HepG2 (cell line): ENCODE results near the gene OSTF1. TPM values are rescaled to one million over a fixed set of nuclear protein-coding genes. Genes with fewer than 3 reads are reported as not detected.

ENCODE experiments used
- ATAC-seq: fragments of 200-7000 bp; cut with Tn5 transposase; 3 replicates; pipeline ENCODE4 v1.9.1; 2020; ENCODE audit warnings: mild to moderate bottlenecking, moderate library complexity
- BruUV-seq: library from RNA; stranded (reverse); fragments of 400-500 nt; replicated peaks from 2 replicates; lab custom pipeline; 2021; lab: Mats Ljungman, UMichigan
- CTCF ChIA-PET: fragments of 300-600 bp; formaldehyde crosslinking; extraction: SDS; loops from one replicate; lab custom pipeline; 2021; ENCODE audit warnings: low total read pairs, inconsistent platforms, low intra/inter-chr PET ratio; lab: Yijun Ruan, JAX
- POLR2A ChIA-PET: fragments of 350-600 bp; sonication (Branson Sonifier 250); formaldehyde crosslinking; loops from one replicate; lab custom pipeline; 2020; ENCODE audit warnings: antibody characterized with exemption, inconsistent platforms; lab: Yijun Ruan, JAX
- DNase-seq: peaks from one replicate; pipeline ENCODE4 v3.0.0-alpha.2; 2015; ENCODE audit warnings: low spot score
- FAIRE-seq: peaks from 3 replicates; lab custom pipeline; 2011; peaks lifted over from hg19 to GRCh38; lab: Jason Lieb, UNC
- H2AFZ ChIP-seq: one replicate; pipeline ENCODE4 v1.6.1; 2011; ENCODE audit warnings: low read length, inconsistent platforms
- H3K27ac ChIP-seq: fragments of 300-600 bp; 3 replicates; pipeline ENCODE4 v1.8.0; 2011; ENCODE audit warnings: mixed run types, mild to moderate bottlenecking, mixed read lengths, low read length, inconsistent platforms; ENCODE audit not compliant: insufficient read depth; ENCODE audit errors: extremely low read length
- H3K27me3 ChIP-seq, 2 experiments: fragments of 200-600 bp in 1 of 2; 2 replicates in 1 of 2; 3 replicates in 1 of 2; pipeline versions ENCODE4 v1.6.0 to v1.8.0; 2011; ENCODE audit warnings: low read length in 2 of 2, mild to moderate bottlenecking in 2 of 2, moderate library complexity in 2 of 2, inconsistent platforms in 1 of 2; ENCODE audit not compliant: insufficient read depth in 2 of 2, control insufficient read depth in 1 of 2
- H3K36me3 ChIP-seq, 2 experiments: fragments of 200-600 bp in 1 of 2; replicated peaks in 1 of 2; 2 replicates in 1 of 2; 3 replicates in 1 of 2; pipeline versions ENCODE4 v1.5.1 to v1.8.0; 2011; ENCODE audit warnings: low read length in 2 of 2, inconsistent platforms in 1 of 2; ENCODE audit not compliant: insufficient read depth in 2 of 2, control insufficient read depth in 1 of 2
- H3K4me1 ChIP-seq: 2 replicates; pipeline ENCODE4 v1.5.1; 2012; ENCODE audit warnings: low read length, inconsistent platforms; ENCODE audit not compliant: insufficient read depth
- H3K4me2 ChIP-seq: 2 replicates; pipeline ENCODE4 v1.6.0; 2011; ENCODE audit warnings: low read depth, low read length, inconsistent platforms
- H3K4me3 ChIP-seq, 3 experiments: fragments of 200-600 bp in 1 of 3; sonication (generic), shearing (Covaris generic) in 1 of 3; replicated peaks in 1 of 3; 2 replicates each; pipeline ENCODE4 v1.5.1; 2011 to 2016; ENCODE audit warnings: low read length in 3 of 3, inconsistent platforms in 2 of 3, low read depth in 2 of 3, mild to moderate bottlenecking in 2 of 3, control low read depth in 1 of 3, mixed read lengths in 1 of 3; ENCODE audit not compliant: insufficient read depth in 1 of 3
- H3K79me2 ChIP-seq: one replicate; pipeline ENCODE4 v1.6.1; 2011; ENCODE audit warnings: low read length, inconsistent platforms; ENCODE audit not compliant: insufficient read depth
- H3K9ac ChIP-seq: 2 replicates; pipeline ENCODE4 v1.6.0; 2011; ENCODE audit warnings: mild to moderate bottlenecking, low read depth, low read length, inconsistent platforms; ENCODE audit not compliant: insufficient read depth
- H3K9me3 ChIP-seq: 2 replicates; pipeline ENCODE4 v1.5.1; 2012; ENCODE audit warnings: mild to moderate bottlenecking, low read length
- H4K20me1 ChIP-seq: 2 replicates; pipeline ENCODE4 v1.6.0; 2011; ENCODE audit warnings: inconsistent platforms, mild to moderate bottlenecking, low read length, moderate library complexity; ENCODE audit not compliant: insufficient read depth
- CC2D1A ChIP-seq: sonication (generic); formaldehyde crosslinking; IDR thresholded peaks from 2 replicates; pipeline ENCODE4 v1.8.1; 2023; ENCODE audit warnings: mild to moderate bottlenecking, missing genetic modification reagents
- CHCHD3 ChIP-seq: sonication (generic); formaldehyde crosslinking; IDR thresholded peaks from 2 replicates; pipeline ENCODE4 v1.8.0; 2022; ENCODE audit warnings: mild to moderate bottlenecking, missing genetic modification reagents, moderate library complexity
- CHD4 ChIP-seq: fragments of 200-600 bp; sonication (generic); IDR thresholded peaks from 2 replicates; pipeline ENCODE4 v1.7.0; 2017; ENCODE audit warnings: mild to moderate bottlenecking, low read length, borderline replicate concordance
- CREB1 ChIP-seq, 2 experiments: fragments of 450-650 bp in 1 of 2; IDR thresholded peaks; 2 replicates each; pipeline ENCODE4 v1.6.1; 2016 to 2017; ENCODE audit warnings: control low read depth in 1 of 2, mild to moderate bottlenecking in 1 of 2, missing compliant biosample characterization in 1 of 2, missing genetic modification characterization in 1 of 2
- DNMT3B ChIP-seq: conservative IDR thresholded peaks from 2 replicates; pipeline ENCODE4 v1.6.1; 2016; ENCODE audit warnings: missing biosample characterization, control low read depth
- EEA1 ChIP-seq: sonication (generic); formaldehyde crosslinking; IDR thresholded peaks from 2 replicates; pipeline ENCODE4 v1.5.1; 2020; ENCODE audit warnings: mild to moderate bottlenecking, missing genetic modification reagents, borderline replicate concordance
- EZH2 ChIP-seq: conservative IDR thresholded peaks from 2 replicates; pipeline ENCODE4 v1.6.1; 2012; ENCODE audit warnings: mild to moderate bottlenecking, low read depth, low read length, moderate library complexity
- FOXA3 ChIP-seq: IDR thresholded peaks from 2 replicates; pipeline ENCODE4 v1.6.1; 2016; ENCODE audit warnings: missing genetic modification reagents, missing compliant biosample characterization
- GTF3A ChIP-seq: sonication (generic); formaldehyde crosslinking; conservative IDR thresholded peaks from 2 replicates; pipeline ENCODE4 v1.4.0; 2020; ENCODE audit warnings: mild to moderate bottlenecking, missing genetic modification reagents
- HNRNPL ChIP-seq: fragments of 200-400 bp; formaldehyde crosslinking; IDR thresholded peaks from 2 replicates; pipeline ENCODE4 v1.6.1; 2017; ENCODE audit warnings: mild to moderate bottlenecking, low read depth, low read length
- KLF6 ChIP-seq: IDR thresholded peaks from 2 replicates; pipeline ENCODE4 v1.8.0; 2016; ENCODE audit warnings: missing biosample characterization, missing genetic modification reagents
- PHF5A ChIP-seq: IDR thresholded peaks from one replicate; pipeline ENCODE4 v1.6.1; 2018; ENCODE audit warnings: low read depth, missing genetic modification reagents; ENCODE audit not compliant: unreplicated experiment
- RFX1 ChIP-seq: fragments of 450-650 bp; IDR thresholded peaks from 2 replicates; pipeline ENCODE4 v1.6.1; 2017
- WIZ ChIP-seq: sonication (generic); formaldehyde crosslinking; IDR thresholded peaks from 2 replicates; pipeline ENCODE4 v1.5.1; 2020; ENCODE audit warnings: mild to moderate bottlenecking, missing genetic modification reagents
- XBP1 ChIP-seq: sonication (generic); formaldehyde crosslinking; IDR thresholded peaks from 2 replicates; pipeline ENCODE4 v1.5.0; 2020; ENCODE audit warnings: missing genetic modification reagents
- YEATS4 ChIP-seq: sonication (generic); formaldehyde crosslinking; IDR thresholded peaks from 2 replicates; pipeline ENCODE4 v1.4.0; 2020; ENCODE audit warnings: missing genetic modification reagents, borderline replicate concordance
- ZNF660 ChIP-seq: sonication (generic); formaldehyde crosslinking; IDR thresholded peaks from 2 replicates; pipeline ENCODE4 v1.5.1; 2020; ENCODE audit warnings: mild to moderate bottlenecking, low read depth, missing genetic modification reagents, borderline replicate concordance
- WGBS: methylation state at CpG from one replicate; pipeline ENCODE4 v1.1.6; 2017; ENCODE audit warnings: low lambda C conversion rate; 5-methylcytosine and 5-hydroxymethylcytosine counted together
- in situ Hi-C: cut with HindIII; loops from 2 replicates; pipeline ENCODE4 v1.10.0; 2017; ENCODE audit warnings: low pct_unique_long_range_greater_than_20kb; ENCODE audit not compliant: extremely low pct_ligation_motif_present
- intact Hi-C: fragments of 100-400 bp; cut with micrococcal nuclease; formaldehyde crosslinking; loops from one replicate; pipeline ENCODE4 v1.10.0; 2022; ENCODE audit not compliant: unreplicated experiment
- polyA plus RNA-seq, 8 experiments: library from polyadenylated mRNA; depleted of rRNA in 3 of 8; stranded (reverse) in 7 of 8; unstranded in 1 of 8; fragments of >200 nt; fragmentation: Illumina TruSeq in 4 of 8; extraction: Trizol in 4 of 8; gene quantifications; 2 replicates each; pipeline versions ENCODE4 v1.2.1 to v1.2.3, GENCODE V29; 2011 to 2016; ENCODE audit warnings: low read depth in 4 of 8, missing spikeins in 1 of 8, mixed read lengths in 1 of 8; ENCODE audit not compliant: insufficient read depth in 1 of 8
- total RNA-seq, 5 experiments: library from RNA; depleted of rRNA; stranded (reverse); fragments of >200 nt; fragmentation: Illumina TruSeq; extraction: Trizol; gene quantifications; 2 replicates each; pipeline ENCODE4 v1.2.3, GENCODE V29; 2016; ENCODE audit warnings: low read depth in 1 of 5
- TF ChIP-seq, protein P1 (sequence below): sonication (generic); formaldehyde crosslinking; IDR thresholded peaks from 2 replicates; pipeline ENCODE4 v1.9.0; 2022; ENCODE audit warnings: missing genetic modification reagents, mild to moderate bottlenecking, borderline replicate concordance
- TF ChIP-seq, protein P2 (sequence below): sonication (generic); formaldehyde crosslinking; IDR thresholded peaks from 2 replicates; pipeline ENCODE4 v1.5.0; 2020; ENCODE audit warnings: missing genetic modification reagents

Gene OSTF1
- total and polyA plus RNA-seq, 2 of the 13 experiments (the other 11 are each of a cell fraction or from before 2014, with no cell fraction given) = 16.8 to 39.0 TPM

DNA sequence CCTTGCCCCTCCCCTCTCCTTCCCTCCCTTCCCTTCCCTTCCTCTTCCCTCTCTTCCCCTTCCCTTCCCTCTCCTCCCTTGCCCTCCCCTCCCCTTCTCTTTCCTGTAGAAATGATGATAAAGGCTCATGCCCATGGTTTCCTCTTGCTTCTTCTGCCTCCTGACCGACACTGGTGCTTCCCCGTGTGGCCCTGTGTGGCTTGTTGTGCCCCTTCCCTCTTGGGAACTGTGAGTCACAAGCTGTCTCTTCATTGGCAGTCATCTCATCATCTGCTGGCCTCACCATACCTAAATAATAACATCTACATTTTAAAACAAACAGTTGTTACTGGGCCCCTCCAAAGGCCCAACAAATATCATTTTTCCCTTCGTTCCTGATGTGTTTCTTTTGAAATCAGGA lies 48.5 kb upstream of the OSTF1 start:
- no peaks in the 10 kb centered on the region for H3K9me3 ChIP-seq

DNA sequence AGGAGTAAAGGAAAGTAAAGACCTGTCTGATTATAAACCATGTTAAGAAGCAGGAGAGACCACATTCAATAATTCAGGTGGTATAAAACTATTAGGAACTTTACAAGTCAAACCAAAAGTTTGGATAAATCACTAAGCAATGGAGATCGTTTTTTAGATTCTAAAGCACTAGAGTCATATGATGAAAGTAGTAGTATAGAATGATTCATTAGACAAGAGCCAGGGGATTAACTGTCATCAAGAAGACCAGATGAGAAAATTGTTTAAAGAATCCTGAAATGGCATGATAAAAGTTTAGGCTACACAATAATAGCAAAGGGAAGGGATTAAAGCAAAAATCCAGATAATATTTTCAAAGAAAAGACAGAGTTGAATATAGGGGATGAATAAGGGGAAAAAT lies 47.3 kb upstream of the OSTF1 start:
- in situ Hi-C loops (no loop called here), intact Hi-C loops (no loop called here)
- DNase-seq (no peak), ATAC-seq (no peak), FAIRE-seq (no peak)
- Histone ChIP-seq H3K27ac (no peak overlapping the region), H3K27me3 (peaks cover 0 to 1% of the 10 kb centered on the region in 2 experiments; a peak in 1 of 5 replicates), H3K36me3 (no peaks in the 10 kb centered on the region), H3K4me3 (no peak overlapping the region), H3K79me2 (no peaks in the 10 kb centered on the region), H4K20me1 (no peaks in the 10 kb centered on the region), H2AFZ (no peak overlapping the region), H3K4me2 (no peak overlapping the region), H3K9me3 (no peaks in the 10 kb centered on the region), H3K4me1 (no peaks in the 10 kb centered on the region), H3K9ac (no peak overlapping the region)
- no TSS peak for BruUV-seq
- ChIA-PET POLR2A (no interaction called here), CTCF (no interaction called here)
- WGBS = 0% methylated on average over 1 of the region's 1 CpG
- TF ChIP-seq GTF3A (CRISPR knock-in tag) = no peak
- TF ChIP-seq ZNF660 (CRISPR knock-in tag) = no peak
- TF ChIP-seq RFX1 = no peak
- no peak for TF ChIP-seq CHCHD3 (CRISPR knock-in tag)
- no peak for TF ChIP-seq PHF5A (CRISPR knock-in tag)
- TF ChIP-seq, protein P1, sequence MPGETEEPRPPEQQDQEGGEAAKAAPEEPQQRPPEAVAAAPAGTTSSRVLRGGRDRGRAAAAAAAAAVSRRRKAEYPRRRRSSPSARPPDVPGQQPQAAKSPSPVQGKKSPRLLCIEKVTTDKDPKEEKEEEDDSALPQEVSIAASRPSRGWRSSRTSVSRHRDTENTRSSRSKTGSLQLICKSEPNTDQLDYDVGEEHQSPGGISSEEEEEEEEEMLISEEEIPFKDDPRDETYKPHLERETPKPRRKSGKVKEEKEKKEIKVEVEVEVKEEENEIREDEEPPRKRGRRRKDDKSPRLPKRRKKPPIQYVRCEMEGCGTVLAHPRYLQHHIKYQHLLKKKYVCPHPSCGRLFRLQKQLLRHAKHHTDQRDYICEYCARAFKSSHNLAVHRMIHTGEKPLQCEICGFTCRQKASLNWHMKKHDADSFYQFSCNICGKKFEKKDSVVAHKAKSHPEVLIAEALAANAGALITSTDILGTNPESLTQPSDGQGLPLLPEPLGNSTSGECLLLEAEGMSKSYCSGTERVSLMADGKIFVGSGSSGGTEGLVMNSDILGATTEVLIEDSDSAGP (CRISPR knock-in tag) = no peak
- TF ChIP-seq FOXA3 (CRISPR knock-in tag) = no peak
- TF ChIP-seq CC2D1A = no peak
- no peak for TF ChIP-seq KLF6
- TF ChIP-seq, protein P2, sequence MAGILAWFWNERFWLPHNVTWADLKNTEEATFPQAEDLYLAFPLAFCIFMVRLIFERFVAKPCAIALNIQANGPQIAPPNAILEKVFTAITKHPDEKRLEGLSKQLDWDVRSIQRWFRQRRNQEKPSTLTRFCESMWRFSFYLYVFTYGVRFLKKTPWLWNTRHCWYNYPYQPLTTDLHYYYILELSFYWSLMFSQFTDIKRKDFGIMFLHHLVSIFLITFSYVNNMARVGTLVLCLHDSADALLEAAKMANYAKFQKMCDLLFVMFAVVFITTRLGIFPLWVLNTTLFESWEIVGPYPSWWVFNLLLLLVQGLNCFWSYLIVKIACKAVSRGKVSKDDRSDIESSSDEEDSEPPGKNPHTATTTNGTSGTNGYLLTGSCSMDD = no peak
- TF ChIP-seq YEATS4 (CRISPR knock-in tag) = no peak
- TF ChIP-seq EEA1 (CRISPR knock-in tag) = no peak
- TF ChIP-seq CREB1 (IDR thresholded peaks at IDR 0.05) = no peak
- no peak for TF ChIP-seq CREB1 (CRISPR knock-in tag; IDR thresholded peaks at IDR 0.05)
- TF ChIP-seq CHD4 = no peak
- TF ChIP-seq DNMT3B (CRISPR knock-in tag) = no peak

More for the DNA sequence above, 48.5 kb upstream of the OSTF1 start:
- Histone ChIP-seq H3K9ac (no peak overlapping the region), H3K36me3 (no peaks in the 10 kb centered on the region)
- FAIRE-seq = no peak
- TF ChIP-seq HNRNPL (no peak), WIZ (CRISPR knock-in tag) (no peak), XBP1 (CRISPR knock-in tag) (no peak), EZH2 (no peak)
- TF ChIP-seq, all 625 proteins: peak for 0
- BruUV-seq = no TSS peak
- H3K4me1 ChIP-seq = no peaks in the 10 kb centered on the region
- no peak overlapping the region for H3K27ac ChIP-seq
- WGBS = 10% methylated on average over 3 of the region's 3 CpGs
- POLR2A ChIA-PET = no interaction called here
- intact Hi-C loops (no loop called here), in situ Hi-C loops (no loop called here)
- no peak overlapping the region for H3K4me2 ChIP-seq
- ATAC-seq = no peak
- H4K20me1 ChIP-seq = no peaks in the 10 kb centered on the region
- no peaks in the 10 kb centered on the region for H3K79me2 ChIP-seq
- no peak for DNase-seq
- H2AFZ ChIP-seq = no peak overlapping the region
- peaks cover 0 to 1% of the 10 kb centered on the region in 2 experiments; a peak in 1 of 5 replicates for H3K27me3 ChIP-seq
- no peak overlapping the region for H3K4me3 ChIP-seq
- CTCF ChIA-PET = no interaction called here
